Progenitor cell of endocrine pancreas (in vitro differentiated cells): ENCODE measurements around the gene CACNB4. TPM values are rescaled to one million over a fixed set of nuclear protein-coding genes. Genes with fewer than 3 reads are reported as not detected.

ENCODE experiments used
- DNase-seq: peaks from one replicate; pipeline ENCODE4 v3.0.0; 2021; ENCODE audit warnings: low spot score; ENCODE audit not compliant: unreplicated experiment
- H3K27ac Mint-ChIP-seq: 2 replicates; pipeline ENCODE4 v1.8.0; 2021; ENCODE audit warnings: mild to moderate bottlenecking, moderate library complexity, mixed read lengths
- H3K27me3 Mint-ChIP-seq: 2 replicates; pipeline ENCODE4 v1.8.0; 2021; ENCODE audit warnings: mixed read lengths
- H3K36me3 Mint-ChIP-seq: 2 replicates; pipeline ENCODE4 v1.8.0; 2022; ENCODE audit warnings: mixed read lengths; ENCODE audit not compliant: insufficient read depth
- H3K4me1 Mint-ChIP-seq: 2 replicates; pipeline ENCODE4 v1.8.0; 2021; ENCODE audit warnings: low read depth, mixed read lengths
- H3K4me3 Mint-ChIP-seq: 2 replicates; pipeline ENCODE4 v1.8.0; 2021; ENCODE audit warnings: low read depth, mild to moderate bottlenecking, moderate library complexity, mixed read lengths
- H3K9me3 Mint-ChIP-seq: 2 replicates; pipeline ENCODE4 v1.8.0; 2021; ENCODE audit warnings: low read depth, mixed read lengths
- total RNA-seq: library from RNA; stranded (reverse); gene quantifications from 2 replicates; pipeline ENCODE4 v1.2.1, GENCODE V29; 2021
- TF ChIP-seq, protein P1 (sequence below): fragments of 200-600 bp; sonication (generic); IDR thresholded peaks from one replicate; pipeline ENCODE4 v1.5.0; 2021; ENCODE audit warnings: antibody characterized with exemption, mild to moderate bottlenecking; ENCODE audit not compliant: unreplicated experiment

CACNB4 gene
- total RNA-seq, 1 donor from 2014 or later = 2.5 TPM

DNA sequence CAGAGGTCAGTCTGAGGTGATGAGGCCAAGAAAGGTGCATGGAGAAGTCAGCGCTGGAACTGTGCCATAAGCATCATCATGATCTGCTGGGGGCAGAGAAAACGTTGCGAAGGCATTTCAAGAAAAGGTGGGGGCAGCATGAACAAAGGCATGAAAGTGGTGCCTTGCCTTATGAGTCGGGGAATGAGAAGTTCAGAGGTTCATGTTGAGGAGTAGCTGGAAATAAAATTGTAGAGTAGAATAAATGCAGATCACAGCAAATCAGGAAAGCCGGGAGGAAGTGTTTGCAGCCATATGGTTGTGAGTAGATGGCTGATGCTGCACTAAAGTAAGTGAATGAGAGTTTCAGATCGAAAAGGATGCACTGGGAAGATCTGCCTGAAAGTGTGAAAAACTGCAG, 198.5 kb downstream of the CACNB4 start:
- Mint-ChIP-seq H3K4me1 (peaks cover 2% of the 10 kb centered on the region), H3K4me3 (no peak overlapping the region)
- TF ChIP-seq, protein P1, sequence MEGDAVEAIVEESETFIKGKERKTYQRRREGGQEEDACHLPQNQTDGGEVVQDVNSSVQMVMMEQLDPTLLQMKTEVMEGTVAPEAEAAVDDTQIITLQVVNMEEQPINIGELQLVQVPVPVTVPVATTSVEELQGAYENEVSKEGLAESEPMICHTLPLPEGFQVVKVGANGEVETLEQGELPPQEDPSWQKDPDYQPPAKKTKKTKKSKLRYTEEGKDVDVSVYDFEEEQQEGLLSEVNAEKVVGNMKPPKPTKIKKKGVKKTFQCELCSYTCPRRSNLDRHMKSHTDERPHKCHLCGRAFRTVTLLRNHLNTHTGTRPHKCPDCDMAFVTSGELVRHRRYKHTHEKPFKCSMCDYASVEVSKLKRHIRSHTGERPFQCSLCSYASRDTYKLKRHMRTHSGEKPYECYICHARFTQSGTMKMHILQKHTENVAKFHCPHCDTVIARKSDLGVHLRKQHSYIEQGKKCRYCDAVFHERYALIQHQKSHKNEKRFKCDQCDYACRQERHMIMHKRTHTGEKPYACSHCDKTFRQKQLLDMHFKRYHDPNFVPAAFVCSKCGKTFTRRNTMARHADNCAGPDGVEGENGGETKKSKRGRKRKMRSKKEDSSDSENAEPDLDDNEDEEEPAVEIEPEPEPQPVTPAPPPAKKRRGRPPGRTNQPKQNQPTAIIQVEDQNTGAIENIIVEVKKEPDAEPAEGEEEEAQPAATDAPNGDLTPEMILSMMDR = no peak

DNA sequence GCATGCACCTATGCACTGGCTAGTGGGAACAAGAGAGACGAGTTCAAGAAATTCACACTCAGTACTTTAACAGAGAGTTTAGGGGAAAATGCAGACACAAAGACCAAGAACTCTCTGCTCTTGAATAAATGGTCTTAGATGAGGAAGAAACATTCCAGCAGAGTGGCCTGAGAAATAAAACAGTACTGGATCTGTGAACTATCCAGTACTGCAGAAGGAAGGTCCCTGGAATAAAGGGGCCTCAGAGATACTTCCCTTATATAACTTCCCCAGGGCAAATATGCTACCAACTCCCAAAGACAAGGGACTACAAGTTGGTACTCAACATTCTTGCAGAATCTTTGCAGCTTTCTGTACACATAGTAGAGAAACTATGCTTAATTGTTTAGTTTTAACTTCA, 199.7 kb downstream of the CACNB4 start:
- no peaks in the 10 kb centered on the region for H3K36me3 Mint-ChIP-seq
- H3K27me3 Mint-ChIP-seq = no peaks in the 10 kb centered on the region
- no peaks in the 10 kb centered on the region for H3K4me1 Mint-ChIP-seq
- TF ChIP-seq, protein P1 = no peak
- H3K27ac Mint-ChIP-seq = no peak overlapping the region
- no peak overlapping the region for H3K4me3 Mint-ChIP-seq
- H3K9me3 Mint-ChIP-seq = peaks cover 9% of the 10 kb centered on the region
- no peak for DNase-seq

More for the DNA sequence above, 198.5 kb downstream of the CACNB4 start:
- DNase-seq = no peak
- Mint-ChIP-seq H3K9me3 (no peaks in the 10 kb centered on the region), H3K27me3 (peaks cover 3% of the 10 kb centered on the region), H3K27ac (no peak overlapping the region), H3K36me3 (no peaks in the 10 kb centered on the region)

DNA sequence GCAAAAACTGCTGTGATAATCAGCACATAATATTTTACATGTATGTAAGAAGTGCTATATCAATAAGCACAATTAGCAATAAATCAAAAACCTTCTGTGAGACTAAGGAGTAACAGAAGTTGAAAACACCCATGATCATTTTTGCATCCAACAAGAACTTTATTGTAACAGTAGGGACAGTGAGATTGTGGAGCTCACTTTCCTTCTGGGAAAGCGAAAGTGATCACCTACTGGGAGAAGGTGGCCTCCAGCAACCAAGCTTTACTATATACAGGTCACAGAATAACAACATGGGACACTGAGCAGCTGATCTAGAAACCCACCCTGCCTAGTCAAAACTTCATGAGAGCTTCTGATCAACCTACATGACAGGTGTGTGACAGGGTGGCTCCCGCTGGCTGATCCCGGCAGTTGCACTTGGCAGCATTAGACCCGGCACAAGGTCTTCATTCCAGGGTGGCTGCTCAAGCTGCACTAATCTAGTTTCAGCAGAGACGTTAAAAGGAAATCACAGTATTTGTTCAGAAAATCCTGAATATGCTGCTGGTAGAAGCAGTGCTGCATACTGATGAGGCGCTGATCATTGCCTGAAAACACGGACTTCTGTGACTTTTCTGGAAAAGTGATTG, 207.2 kb downstream of the CACNB4 start:
- Mint-ChIP-seq H3K27ac (no peak overlapping the region), H3K27me3 (no peaks in the 10 kb centered on the region), H3K4me1 (peaks cover 2% of the 10 kb centered on the region), H3K4me3 (no peak overlapping the region), H3K36me3 (no peaks in the 10 kb centered on the region), H3K9me3 (peaks cover 9% of the 10 kb centered on the region)
- no peak for DNase-seq
- TF ChIP-seq, protein P1 = no peak

DNA sequence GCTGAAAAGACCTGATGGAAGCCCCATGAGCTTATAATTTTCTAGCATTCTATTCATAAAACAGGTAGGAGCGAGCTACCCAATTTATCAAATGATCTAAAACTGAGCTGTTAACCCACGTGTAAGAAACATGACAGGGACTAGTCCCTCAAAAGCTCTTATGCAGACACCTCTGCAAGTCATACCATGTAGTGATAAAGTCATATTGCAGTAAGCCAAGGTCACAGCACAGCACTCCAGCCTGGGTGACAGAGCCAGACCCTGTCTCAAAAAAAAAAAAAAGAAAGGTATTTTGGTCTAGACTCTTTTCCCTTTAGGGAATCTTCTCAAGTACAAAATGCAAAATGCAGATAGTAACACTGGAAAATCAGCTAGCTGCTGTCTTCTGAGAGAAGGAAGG, 211.7 kb downstream of the CACNB4 start:
- Mint-ChIP-seq H3K27me3 (no peaks in the 10 kb centered on the region), H3K9me3 (no peaks in the 10 kb centered on the region), H3K36me3 (no peaks in the 10 kb centered on the region), H3K27ac (no peak overlapping the region), H3K4me3 (no peak overlapping the region), H3K4me1 (peaks cover 2% of the 10 kb centered on the region)
- DNase-seq = no peak
- TF ChIP-seq, protein P1 = no peak

DNA sequence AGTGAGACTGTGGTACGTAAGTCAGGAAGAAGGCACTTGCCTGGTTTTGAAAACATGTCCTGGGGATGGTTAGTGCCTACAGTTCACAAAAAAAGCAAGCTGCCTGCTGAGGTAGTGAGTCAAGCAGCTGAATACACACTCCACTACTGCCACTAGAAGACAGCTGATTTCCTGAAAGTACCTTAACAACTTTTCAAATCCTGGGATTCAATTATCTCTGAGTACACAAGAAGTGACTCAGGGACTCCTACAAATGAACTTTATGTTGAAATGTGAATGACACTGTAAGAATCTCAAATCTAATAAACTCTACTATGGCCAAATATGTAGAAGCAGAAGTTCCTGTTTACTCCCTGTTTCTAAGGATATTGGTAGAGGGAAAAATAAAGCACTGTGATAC, 212.6 kb downstream of the CACNB4 start:
- TF ChIP-seq, protein P1 = no peak
- no peak for DNase-seq
- Mint-ChIP-seq H3K9me3 (no peaks in the 10 kb centered on the region), H3K27me3 (no peaks in the 10 kb centered on the region), H3K4me1 (peaks cover 2% of the 10 kb centered on the region), H3K4me3 (no peak overlapping the region), H3K36me3 (no peaks in the 10 kb centered on the region), H3K27ac (no peak overlapping the region)
